IMR-90 (cell line): ENCODE measurements around the gene PIPOX. TPM values are rescaled to one million over a fixed set of nuclear protein-coding genes. Genes with fewer than 3 reads are reported as not detected.

Experiments used
- ATAC-seq: fragments of 200-7000 bp; cut with Tn5 transposase; 2 replicates; pipeline ENCODE4 v1.9.1; 2020; ENCODE audit warnings: low read depth, mild to moderate bottlenecking, moderate library complexity
- BruUV-seq: library from RNA; stranded (reverse); fragments of 400-500 nt; replicated peaks from 2 replicates; lab custom pipeline; 2021; lab: Mats Ljungman, UMichigan
- CTCF ChIA-PET: fragments of 300-600 bp; formaldehyde crosslinking; extraction: SDS; loops from one replicate; lab custom pipeline; 2021; ENCODE audit warnings: antibody characterized with exemption; lab: Yijun Ruan, JAX
- POLR2A ChIA-PET: fragments of 300-600 bp; sonication (Branson Sonifier 250); formaldehyde crosslinking; loops from one replicate; lab custom pipeline; 2022; ENCODE audit warnings: antibody characterized with exemption; ENCODE audit not compliant: unreplicated experiment; lab: Charles Lee
- DNase-seq: peaks from one replicate; pipeline ENCODE4 v3.0.0; 2013
- H2AFZ ChIP-seq: replicated peaks from 2 replicates; pipeline ENCODE3; 2013; ENCODE audit warnings: low read length, mild to moderate bottlenecking; ENCODE audit not compliant: poor library complexity
- H2AK5ac ChIP-seq: 2 replicates; pipeline ENCODE4 v1.6.1; 2013; ENCODE audit warnings: low read depth, low read length, inconsistent platforms
- H2AK9ac ChIP-seq: replicated peaks from 2 replicates; pipeline ENCODE3; 2013; ENCODE audit warnings: mild to moderate bottlenecking, low read depth, low read length, moderate library complexity; ENCODE audit not compliant: poor library complexity
- H2BK120ac ChIP-seq: 2 replicates; pipeline ENCODE4 v1.6.1; 2013; ENCODE audit warnings: low read depth, low read length, inconsistent platforms
- H2BK15ac ChIP-seq: 3 replicates; pipeline ENCODE4 v1.6.1; 2013; ENCODE audit warnings: low read depth, low read length, inconsistent platforms
- H2BK20ac ChIP-seq: 2 replicates; pipeline ENCODE4 v1.6.1; 2013; ENCODE audit warnings: low read depth, mild to moderate bottlenecking, inconsistent platforms, low read length, moderate library complexity
- H2BK5ac ChIP-seq: 2 replicates; pipeline ENCODE4 v1.6.1; 2013; ENCODE audit warnings: mild to moderate bottlenecking, low read depth, low read length, inconsistent platforms; ENCODE audit not compliant: poor library complexity, severe bottlenecking
- H3K14ac ChIP-seq: replicated peaks from 2 replicates; pipeline ENCODE4 v1.6.1; 2013; ENCODE audit warnings: low read depth, low read length, inconsistent platforms
- H3K18ac ChIP-seq: 2 replicates; pipeline ENCODE4 v1.6.1; 2013; ENCODE audit warnings: low read depth, low read length, control low read depth
- H3K23ac ChIP-seq: 2 replicates; pipeline ENCODE4 v1.6.1; 2013; ENCODE audit warnings: low read depth, low read length, inconsistent platforms
- H3K27ac ChIP-seq: 2 replicates; pipeline ENCODE4 v1.5.1; 2013; ENCODE audit warnings: mild to moderate bottlenecking, control low read depth, low read length; ENCODE audit not compliant: insufficient read depth
- H3K27me3 ChIP-seq: 2 replicates; pipeline ENCODE4 v1.6.1; 2013; ENCODE audit warnings: low read length; ENCODE audit not compliant: control insufficient read depth, insufficient read depth
- H3K36me3 ChIP-seq: 2 replicates; pipeline ENCODE4 v1.6.1; 2013; ENCODE audit warnings: low read length, mixed read lengths; ENCODE audit not compliant: control insufficient read depth, insufficient read depth
- H3K4ac ChIP-seq: 2 replicates; pipeline ENCODE4 v1.6.1; 2013; ENCODE audit warnings: low read depth, low read length, inconsistent platforms
- H3K4me1 ChIP-seq: 2 replicates; pipeline ENCODE4 v1.6.1; 2013; ENCODE audit warnings: low read length, mixed read lengths; ENCODE audit not compliant: control insufficient read depth, insufficient read depth
- H3K4me2 ChIP-seq: 2 replicates; pipeline ENCODE4 v1.6.1; 2013; ENCODE audit warnings: low read depth, mild to moderate bottlenecking, control low read depth, low read length, moderate library complexity
- H3K4me3 ChIP-seq: 2 replicates; pipeline ENCODE4 v1.5.1; 2013; ENCODE audit warnings: low read depth, mild to moderate bottlenecking, control low read depth, low read length, moderate library complexity; ENCODE audit not compliant: insufficient read depth
- H3K56ac ChIP-seq: 2 replicates; pipeline ENCODE4 v1.6.1; 2013; ENCODE audit warnings: low read length, inconsistent platforms; ENCODE audit not compliant: insufficient read depth; ENCODE audit errors: extremely low read depth
- H3K79me1 ChIP-seq, 2 experiments: 2 replicates each; pipeline ENCODE4 v1.6.1; 2013; ENCODE audit warnings: low read length in 2 of 2, inconsistent platforms in 1 of 2, low read depth in 1 of 2
- H3K9ac ChIP-seq: 2 replicates; pipeline ENCODE4 v1.6.1; 2013; ENCODE audit warnings: low read depth, low read length, control low read depth
- H3K9me1 ChIP-seq: 2 replicates; pipeline ENCODE4 v1.6.1; 2013; ENCODE audit warnings: low read length, inconsistent platforms; ENCODE audit not compliant: insufficient read depth
- H3K9me3 ChIP-seq: 2 replicates; pipeline ENCODE4 v1.6.1; 2013; ENCODE audit warnings: low read length; ENCODE audit not compliant: control insufficient read depth, insufficient read depth
- H4K20me1 ChIP-seq: 2 replicates; pipeline ENCODE4 v1.6.1; 2013; ENCODE audit warnings: low read length, inconsistent platforms; ENCODE audit not compliant: insufficient read depth
- H4K5ac ChIP-seq: 2 replicates; pipeline ENCODE4 v1.6.1; 2013; ENCODE audit warnings: mild to moderate bottlenecking, low read depth, low read length, control low read depth
- H4K8ac ChIP-seq, 2 experiments: 2 replicates each; pipeline ENCODE4 v1.6.1; 2013; ENCODE audit warnings: low read depth in 2 of 2, low read length in 2 of 2, control low read depth in 1 of 2, inconsistent platforms in 1 of 2
- H4K91ac ChIP-seq: 2 replicates; pipeline ENCODE4 v1.6.1; 2013; ENCODE audit warnings: low read depth, low read length, inconsistent platforms; ENCODE audit not compliant: insufficient read depth
- BHLHE40 ChIP-seq: fragments of 150-350 bp; IDR thresholded peaks from 2 replicates; pipeline ENCODE4 v1.6.1; 2016; ENCODE audit warnings: mild to moderate bottlenecking, low read depth, low read length
- CEBPB ChIP-seq: IDR thresholded peaks from 2 replicates; pipeline ENCODE4 v1.6.1; 2012; ENCODE audit warnings: low read depth, low read length, improper control_type of control experiment
- CHD1 ChIP-seq: IDR thresholded peaks from 2 replicates; pipeline ENCODE4 v1.6.1; 2012; ENCODE audit warnings: low read depth, low read length, improper control_type of control experiment
- CTCF ChIP-seq: conservative IDR thresholded peaks from 2 replicates; pipeline ENCODE4 v1.5.1; 2012; ENCODE audit warnings: mild to moderate bottlenecking, low read depth, low read length, improper control_type of control experiment
- FOS ChIP-seq: fragments of 150-350 bp; IDR thresholded peaks from 2 replicates; pipeline ENCODE4 v1.6.1; 2016; ENCODE audit warnings: low read depth, low read length
- MAFK ChIP-seq: IDR thresholded peaks from 2 replicates; pipeline ENCODE4 v1.6.1; 2012; ENCODE audit warnings: low read depth, low read length, improper control_type of control experiment
- MAZ ChIP-seq: IDR thresholded peaks from 2 replicates; pipeline ENCODE4 v1.6.1; 2012; ENCODE audit warnings: low read depth, mild to moderate bottlenecking, low read length, improper control_type of control experiment, moderate library complexity, borderline replicate concordance
- MXI1 ChIP-seq: IDR thresholded peaks from 2 replicates; pipeline ENCODE4 v1.6.1; 2012; ENCODE audit warnings: low read depth, mild to moderate bottlenecking, low read length, moderate library complexity, borderline replicate concordance
- NFE2L2 ChIP-seq: fragments of 150-350 bp; IDR thresholded peaks from 2 replicates; pipeline ENCODE4 v1.6.1; 2016; ENCODE audit warnings: low read depth, mild to moderate bottlenecking, low read length
- RCOR1 ChIP-seq: IDR thresholded peaks from 2 replicates; pipeline ENCODE4 v1.6.1; 2012; ENCODE audit warnings: mild to moderate bottlenecking, low read length, improper control_type of control experiment; ENCODE audit not compliant: insufficient replicate concordance
- USF2 ChIP-seq: fragments of 150-350 bp; IDR thresholded peaks from 2 replicates; pipeline ENCODE4 v1.6.1; 2017; ENCODE audit warnings: mild to moderate bottlenecking, antibody characterized with exemption, low read length, low read depth
- WGBS, 2 experiments: methylation state at CpG; one replicate each; pipeline versions ENCODE4 v1.1.5 to v1.1.7; 2013; ENCODE audit warnings: missing lambda C conversion rate in 2 of 2; ENCODE audit not compliant: insufficient read length in 1 of 2; ENCODE audit errors: extremely low coverage in 2 of 2; 5-methylcytosine and 5-hydroxymethylcytosine counted together
- dilution Hi-C: fragments of 300-500 bp; cut with HindIII; formaldehyde crosslinking; loops from one replicate; pipeline ENCODE4 v1.14.3; 2018; ENCODE audit warnings: low sequenced_read_pairs; ENCODE audit not compliant: unreplicated experiment
- in situ Hi-C: fragments of 300-500 bp; cut with MboI; formaldehyde crosslinking; loops from 3 replicates; pipeline ENCODE4 v1.14.3; 2019; ENCODE audit warnings: low sequenced_read_pairs, inconsistent platforms, mixed read lengths
- intact Hi-C: fragments of 100-400 bp; cut with micrococcal nuclease; formaldehyde crosslinking; loops from 2 replicates; pipeline ENCODE4 v1.10.0; 2022
- polyA plus RNA-seq, 3 experiments: library from polyadenylated mRNA; depleted of rRNA; stranded (reverse); fragments of >200 nt; gene quantifications; 2 replicates each; pipeline ENCODE4 v1.2.3, GENCODE V29; 2012; ENCODE audit warnings: low replicate concordance in 1 of 3
- total RNA-seq: library from RNA; depleted of rRNA; stranded (reverse); fragments of >200 nt; gene quantifications from 2 replicates; pipeline ENCODE4 v1.2.3, GENCODE V29; 2012
- TF ChIP-seq, protein P1 (sequence below): fragments of 150-350 bp; IDR thresholded peaks from 2 replicates; pipeline ENCODE4 v1.6.1; 2016; ENCODE audit warnings: low read depth, mild to moderate bottlenecking, low read length, moderate library complexity, borderline replicate concordance

PIPOX gene
- total and polyA plus RNA-seq, 2 of the 4 experiments (the other 2 are of a cell fraction), result 0.43 to 1.3 TPM

GRCh38 chr17:29078183-29079045, 35.5 kb downstream of the PIPOX start:
- Histone ChIP-seq H3K23ac (no peak overlapping the region), H2AFZ (no peak overlapping the region), H2BK5ac (no peak overlapping the region), H2BK120ac (no peak overlapping the region), H2BK15ac (no peak overlapping the region), H3K4me2 (no peak overlapping the region), H2BK20ac (no peak overlapping the region), H4K20me1 (no peaks in the 10 kb centered on the region; the same call in 1 of the 2 replicates), H3K18ac (no peak overlapping the region), H3K9ac (no peak overlapping the region), H3K4me3 (no peak overlapping the region), H3K9me1 (peaks cover 6% of the 10 kb centered on the region; the same call in 1 of the 2 replicates), H4K91ac (no peak overlapping the region), H3K79me1 (no peaks in the 10 kb centered on the region), H4K8ac (no peak overlapping the region), H3K36me3 (peaks cover 43% of the 10 kb centered on the region), H2AK5ac (no peak overlapping the region), H3K4ac (no peak overlapping the region), H3K14ac (no peak overlapping the region), H4K5ac (no peak overlapping the region), H3K4me1 (no peaks in the 10 kb centered on the region), H3K27ac (no peak overlapping the region), H3K9me3 (no peaks in the 10 kb centered on the region), H3K56ac (no peak overlapping the region), H2AK9ac (no peak overlapping the region), H3K27me3 (no peaks in the 10 kb centered on the region)
- dilution Hi-C loops (no loop called here), intact Hi-C loops (no loop called here), in situ Hi-C loops (no loop called here)
- ATAC-seq (no peak), DNase-seq (peak; percentile 15)
- BruUV-seq, result no TSS peak
- POLR2A ChIA-PET, result no interaction called here
- CTCF ChIA-PET, result interaction anchor here (1.1 kb wide), 1 partner anchor 113 kb away, joined by 3 read pairs; no protein-coding TSS in a partner anchor
- 88% methylated on average over 6 of the region's 9 CpGs; no CpG with 5 or more reads in 1 of the 2 experiments for WGBS, 2 experiments
- TF ChIP-seq CHD1 (no peak), MAFK (no peak), MAZ (no peak), FOS (no peak), MXI1 (no peak), USF2 (no peak), BHLHE40 (no peak), NFE2L2 (no peak), RCOR1 (no peak), CEBPB (no peak), CTCF (no peak)
- TF ChIP-seq, protein P1, sequence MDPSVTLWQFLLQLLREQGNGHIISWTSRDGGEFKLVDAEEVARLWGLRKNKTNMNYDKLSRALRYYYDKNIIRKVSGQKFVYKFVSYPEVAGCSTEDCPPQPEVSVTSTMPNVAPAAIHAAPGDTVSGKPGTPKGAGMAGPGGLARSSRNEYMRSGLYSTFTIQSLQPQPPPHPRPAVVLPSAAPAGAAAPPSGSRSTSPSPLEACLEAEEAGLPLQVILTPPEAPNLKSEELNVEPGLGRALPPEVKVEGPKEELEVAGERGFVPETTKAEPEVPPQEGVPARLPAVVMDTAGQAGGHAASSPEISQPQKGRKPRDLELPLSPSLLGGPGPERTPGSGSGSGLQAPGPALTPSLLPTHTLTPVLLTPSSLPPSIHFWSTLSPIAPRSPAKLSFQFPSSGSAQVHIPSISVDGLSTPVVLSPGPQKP, result no peak
